Stimulated activated CD4-positive, alpha-beta T cell treated with anti-CD3 and anti-CD28 coated beads, Interleukin-2, amount 100 ng/mL, for 4 hours (primary cell): ENCODE data around the gene HMGN1.
"Not testable (repeated sequence)": the region's sequence is repeated elsewhere in the genome, so short reads cannot be mapped to it uniquely, and the experiment has no call there.

ENCODE experiments used
- DNase-seq: peaks from one replicate; pipeline ENCODE4 v3.0.0-alpha.2; 2020; ENCODE audit warnings: low read depth

HMGN1 gene, protein sequence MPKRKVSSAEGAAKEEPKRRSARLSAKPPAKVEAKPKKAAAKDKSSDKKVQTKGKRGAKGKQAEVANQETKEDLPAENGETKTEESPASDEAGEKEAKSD

DNA sequence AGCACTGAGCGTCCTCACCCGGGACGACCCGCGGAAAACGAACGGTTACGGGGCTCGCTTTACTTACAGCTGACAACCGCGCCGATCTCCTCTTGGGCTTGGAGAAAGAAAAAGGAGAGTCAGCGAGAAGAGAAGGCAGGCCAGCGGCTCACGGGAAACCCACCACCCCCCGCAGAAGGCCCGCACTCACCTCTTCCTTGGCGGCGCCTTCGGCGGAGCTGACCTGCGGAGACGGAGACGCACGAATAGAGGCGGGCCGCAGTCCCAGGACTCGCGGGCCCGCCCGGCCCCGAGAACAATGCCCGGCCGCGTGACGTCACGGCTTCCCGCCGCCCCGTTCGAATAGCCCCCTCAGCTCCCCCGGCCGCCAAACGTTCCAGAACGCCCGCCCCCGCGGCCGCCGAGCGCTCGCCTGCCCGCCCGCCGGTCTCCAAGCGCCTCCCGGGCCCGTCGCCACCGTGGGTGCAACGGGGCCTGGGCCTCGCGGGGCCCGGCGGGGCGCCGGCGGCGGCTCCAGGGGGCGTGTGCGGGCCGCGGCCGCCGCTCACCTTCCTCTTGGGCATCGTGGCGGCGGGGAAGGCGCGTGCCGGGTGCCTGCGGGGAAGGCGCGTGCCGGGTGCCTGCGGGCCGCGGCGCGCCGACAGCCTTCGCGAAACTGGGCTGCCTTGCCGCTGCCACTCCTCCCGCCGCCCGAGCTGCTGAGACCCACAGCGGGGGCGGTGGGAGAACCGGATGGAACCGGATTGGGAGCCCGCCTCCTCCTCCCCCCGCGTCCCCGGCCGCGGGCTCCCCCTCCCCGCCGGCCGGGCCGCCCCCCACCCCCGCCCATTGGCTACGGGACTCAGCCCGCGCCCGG, at the start of gene HMGN1:
Gene HMGN1, minus strand, starts transcription at position 734 of the 856 bp plus-strand sequence. Its CDS starts 171 bp downstream, at position 563.
- DNase-seq: peak; percentile 86

DNA sequence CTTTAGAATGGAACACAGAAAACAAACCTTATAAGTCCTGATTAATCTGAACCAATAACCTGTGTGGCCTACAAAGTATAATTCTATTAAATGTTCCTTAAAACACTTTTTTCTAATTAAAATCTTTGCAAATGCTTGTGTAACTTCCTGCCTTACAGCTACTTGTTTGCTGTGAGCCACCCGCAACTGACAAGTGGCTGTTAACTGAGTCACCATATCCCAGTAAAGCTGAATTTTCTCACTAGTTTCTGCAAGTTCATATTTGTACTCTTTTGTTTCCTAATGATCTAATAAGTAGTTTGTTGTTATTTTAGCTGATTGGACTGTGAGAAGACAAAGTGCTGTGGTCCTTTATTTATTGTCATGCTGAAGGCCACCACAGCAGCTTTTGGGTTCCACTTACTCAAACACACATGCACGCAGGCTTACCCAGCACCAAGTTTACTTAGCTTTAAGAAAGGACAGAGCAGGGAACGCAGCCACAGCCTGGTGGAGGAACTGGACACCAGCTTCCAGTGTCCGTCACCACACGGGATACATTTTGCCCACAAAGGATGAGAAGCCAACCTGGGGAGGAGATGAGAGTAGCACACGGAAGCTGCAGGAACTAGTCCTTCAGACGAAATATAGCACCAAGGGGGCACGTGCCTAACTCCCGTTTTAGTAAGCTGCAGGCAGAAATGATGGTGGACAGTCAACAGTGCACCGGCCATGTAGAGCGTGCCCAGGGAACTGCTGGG, 48.9 kb upstream of the HMGN1 start:
- DNase-seq: no peak

DNA sequence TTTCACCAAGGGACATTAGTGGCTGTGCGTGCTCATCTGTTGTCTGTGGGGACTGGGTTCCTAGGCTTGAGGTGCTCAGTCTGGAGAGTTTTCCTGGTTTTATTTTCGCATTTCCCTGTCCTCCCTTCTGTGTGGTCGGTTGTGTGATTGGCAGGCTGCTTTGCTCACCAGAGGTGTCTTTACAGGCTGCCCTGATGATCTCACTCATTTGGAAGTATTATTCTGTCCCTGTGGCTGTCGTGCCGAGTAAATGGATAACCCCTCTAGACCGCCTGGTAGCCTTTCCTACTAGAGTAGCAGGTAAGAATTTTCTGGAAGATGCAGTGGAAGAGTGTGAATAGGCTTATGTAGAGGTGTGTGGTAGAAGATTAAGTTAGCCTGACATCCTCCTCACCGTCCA, 44.1 kb upstream of the HMGN1 start:
- DNase-seq: no peak

DNA sequence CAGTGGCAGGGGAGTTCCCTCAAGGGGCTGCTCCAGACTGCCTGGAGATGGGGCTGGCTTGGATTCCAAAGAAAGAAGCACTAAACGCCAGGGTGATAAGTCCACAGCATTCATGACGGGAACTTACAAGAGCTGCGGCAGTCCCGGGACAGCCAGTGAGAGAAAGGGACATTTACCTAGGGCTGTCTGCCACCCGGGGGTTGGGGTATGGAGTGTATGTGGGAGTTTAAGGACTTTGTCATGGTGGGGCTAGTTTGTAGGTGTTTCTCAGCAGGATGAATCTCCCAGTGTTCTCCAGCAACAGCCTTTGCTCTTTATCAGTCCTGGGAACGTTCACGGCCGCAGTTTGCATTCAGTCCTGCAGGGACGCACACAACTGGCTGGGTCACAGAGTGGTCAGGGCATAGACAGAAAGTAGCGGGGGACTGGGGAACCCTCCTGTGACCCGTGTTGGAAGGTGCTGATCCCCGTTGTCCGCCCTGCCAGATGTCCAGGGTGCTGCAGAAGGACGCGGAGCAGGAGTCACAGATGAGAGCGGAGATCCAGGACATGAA, 41.4 kb upstream of the HMGN1 start:
- DNase-seq: no peak

DNA sequence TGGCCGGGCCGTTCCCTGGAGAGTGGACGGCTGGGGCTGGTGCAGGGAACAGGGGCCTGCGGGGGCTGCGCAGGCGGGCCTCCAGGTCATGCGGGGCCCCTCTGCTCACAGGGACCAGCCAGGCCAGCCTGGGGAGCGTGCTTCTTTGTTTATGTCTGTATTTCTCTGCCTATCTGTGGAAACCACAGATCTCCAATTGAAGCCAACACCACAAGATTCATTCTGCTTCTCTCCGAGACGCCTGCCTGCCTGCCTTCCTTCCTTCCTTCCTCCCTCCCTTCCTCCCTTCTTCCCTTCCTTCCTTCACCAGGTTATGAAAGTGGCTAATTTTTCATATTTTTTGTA, 39.9 kb upstream of the HMGN1 start:
- no peak for DNase-seq

DNA sequence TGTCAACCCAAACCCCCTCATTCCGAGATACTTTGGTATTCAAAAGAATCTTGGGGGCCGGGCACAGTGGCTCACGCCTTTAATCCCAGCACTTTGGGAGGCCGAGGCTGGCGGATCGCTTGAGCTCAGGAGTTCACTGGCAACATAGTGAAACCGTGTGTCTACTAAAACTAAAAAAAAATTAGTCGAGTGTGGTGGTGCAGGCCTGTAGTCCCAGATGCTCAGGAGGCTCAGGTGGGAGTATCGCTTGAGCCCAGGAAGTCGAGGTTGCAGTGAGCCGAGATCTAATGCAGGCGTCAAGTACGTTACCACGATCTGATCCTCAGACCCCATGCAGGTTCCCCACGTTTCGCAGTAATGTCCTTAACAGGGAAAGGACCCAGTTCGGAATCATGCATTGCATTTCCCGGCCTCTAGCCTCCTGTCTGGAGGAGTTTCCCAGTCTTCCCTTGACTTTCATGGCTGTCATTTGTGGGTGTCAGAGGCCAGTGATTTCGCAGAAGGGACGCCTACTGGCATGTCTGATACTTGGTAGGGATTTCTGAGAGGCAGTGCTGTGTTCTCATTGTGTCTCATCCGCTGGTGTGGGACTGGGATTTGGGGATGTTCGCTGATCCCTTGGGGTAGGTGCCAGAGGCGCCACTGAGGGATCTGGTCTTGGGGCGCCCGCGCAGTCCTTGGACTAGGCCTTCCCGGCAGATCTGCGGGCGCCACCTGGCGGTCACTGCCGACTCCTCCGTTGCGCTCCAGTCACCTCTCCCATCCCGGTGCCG, 39.3 kb upstream of the HMGN1 start:
- peak; percentile 81 for DNase-seq

DNA sequence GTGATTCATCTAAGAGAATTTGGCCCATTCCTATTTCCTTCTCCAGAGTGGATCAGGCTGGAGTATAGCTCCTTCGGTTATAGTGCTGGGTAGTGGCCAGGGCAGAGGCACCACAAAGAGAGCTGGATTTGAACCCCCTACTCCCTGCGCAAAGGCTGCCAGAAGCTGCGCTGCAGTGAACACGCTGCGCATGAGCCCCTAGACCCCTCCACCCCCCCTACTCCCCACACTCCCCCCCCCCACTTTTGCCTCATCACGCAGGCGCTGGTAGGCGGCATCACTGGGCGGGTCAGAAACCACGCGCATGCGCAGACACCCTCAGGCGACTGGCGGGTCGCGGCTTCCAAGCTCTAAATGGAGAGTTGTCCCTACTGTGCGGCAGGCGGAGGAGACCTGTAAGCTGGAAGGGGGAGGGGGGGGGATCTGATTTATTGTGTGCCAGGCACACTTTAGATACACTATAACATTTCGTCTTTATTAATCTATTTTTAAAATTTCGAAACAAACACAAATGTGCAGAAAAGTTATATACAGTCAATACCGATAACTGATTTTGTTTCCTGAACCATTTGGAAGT, 38.7 kb upstream of the HMGN1 start:
- DNase-seq: peak; percentile 87

DNA sequence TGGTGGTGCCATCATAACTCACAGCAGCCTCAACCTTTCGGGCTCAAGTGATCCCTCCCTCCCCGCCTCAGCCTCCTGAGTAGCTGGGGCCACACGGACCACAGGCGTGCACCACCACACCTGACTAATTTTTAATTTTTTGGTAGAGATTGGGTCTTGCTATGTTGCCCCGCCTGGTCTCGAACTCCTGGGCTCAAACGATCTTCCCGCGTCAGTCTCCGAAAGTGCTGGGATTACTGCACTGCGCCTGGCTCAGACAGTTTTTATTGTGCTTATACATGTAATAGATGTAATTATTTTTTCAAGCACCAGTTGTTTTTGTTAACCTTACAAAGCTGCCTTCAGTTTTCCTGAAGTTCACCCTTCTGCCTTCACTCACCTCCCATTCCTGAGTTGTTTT, 38.0 kb upstream of the HMGN1 start:
- no peak for DNase-seq

DNA sequence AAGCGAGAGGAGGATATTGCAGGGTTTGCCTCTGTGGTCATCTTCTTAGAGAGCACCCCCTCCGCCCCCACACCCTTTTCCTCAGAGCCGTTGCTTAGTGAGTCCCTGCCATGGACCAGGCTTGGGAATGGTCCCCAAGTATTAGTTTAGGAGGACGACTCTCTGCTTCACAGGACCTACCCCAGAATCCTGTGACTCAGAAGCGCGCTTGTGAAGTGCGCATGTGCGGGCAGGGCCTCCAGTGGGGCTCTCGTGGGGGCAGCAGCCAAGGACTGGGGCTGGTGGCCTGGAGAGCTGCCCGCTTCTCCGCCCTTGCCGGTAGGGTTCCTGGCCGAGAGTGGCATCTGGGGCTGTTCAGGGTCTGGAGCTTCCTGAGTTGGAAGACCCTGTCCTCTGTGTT, 37.3 kb upstream of the HMGN1 start:
- no peak for DNase-seq

DNA sequence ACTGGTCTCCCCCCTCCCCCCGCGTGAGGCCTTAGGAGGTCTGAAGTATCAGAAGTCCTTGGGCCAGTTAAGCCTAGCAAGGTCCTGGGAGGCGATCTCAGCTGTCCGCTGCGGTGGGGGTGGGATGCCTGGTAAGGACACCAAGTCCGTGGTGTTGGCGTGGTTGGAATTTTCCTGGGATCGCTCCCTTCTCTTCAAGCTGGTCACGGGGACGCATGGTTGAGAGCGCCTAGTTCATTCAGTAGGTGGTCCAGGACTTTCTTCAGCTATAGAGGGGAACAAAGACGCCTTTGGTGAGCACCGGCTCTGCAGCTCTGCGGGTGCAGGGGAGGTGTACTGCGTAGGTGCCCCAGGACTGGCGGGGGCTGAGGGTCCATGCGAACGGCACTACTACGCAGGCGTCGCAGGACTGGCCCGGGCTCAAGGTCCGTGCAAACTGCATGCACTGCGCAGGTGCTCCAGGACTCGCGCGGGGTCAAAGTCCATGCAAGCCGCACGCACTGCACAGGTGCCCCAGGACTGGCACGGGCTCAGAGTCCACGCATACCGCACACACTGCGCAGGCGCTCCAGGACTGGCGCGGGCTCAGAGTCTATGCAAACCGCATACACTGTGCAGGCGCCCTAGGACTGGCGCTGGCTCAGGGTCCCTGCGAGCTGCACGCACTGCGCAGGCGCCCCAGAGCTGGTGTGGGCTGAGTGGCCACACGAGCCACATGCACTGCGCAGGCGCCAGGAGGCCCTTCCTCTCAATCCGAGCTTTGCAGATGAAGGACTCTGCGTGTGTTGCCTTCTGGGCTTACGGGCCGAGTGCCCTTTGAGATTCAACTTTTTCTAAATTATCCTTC, 36.6 kb upstream of the HMGN1 start:
- DNase-seq: peak; percentile 20

DNA sequence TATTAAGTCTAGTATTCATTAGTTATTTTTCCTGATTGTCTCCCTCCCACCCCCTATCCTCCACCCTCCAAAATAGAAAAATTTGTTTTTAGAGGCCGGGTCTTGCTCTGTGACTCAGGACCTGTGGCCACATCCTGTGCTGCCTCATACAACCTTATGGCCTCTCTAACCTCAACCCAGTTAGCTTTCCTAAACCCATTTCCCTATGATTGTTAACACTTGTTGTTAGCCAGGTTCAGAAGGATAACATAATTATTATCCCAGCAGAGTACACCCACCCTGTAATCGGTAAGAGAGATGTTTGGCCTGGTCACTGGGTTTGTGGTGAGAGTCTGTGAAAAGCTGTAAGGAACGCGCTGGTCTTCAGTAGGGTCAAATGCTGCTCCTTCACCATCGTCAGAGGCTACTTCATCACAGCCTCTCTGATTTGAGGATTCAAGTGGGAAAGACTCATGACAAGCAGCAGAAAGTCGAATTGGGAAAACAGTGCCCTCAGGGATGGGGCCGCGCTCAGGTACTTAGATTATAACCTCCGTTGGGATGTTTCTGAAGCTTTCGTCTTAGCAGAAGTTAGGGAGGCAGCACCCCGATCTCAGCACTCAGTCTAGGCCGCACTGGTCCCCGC, 35.9 kb upstream of the HMGN1 start:
- DNase-seq: no peak

DNA sequence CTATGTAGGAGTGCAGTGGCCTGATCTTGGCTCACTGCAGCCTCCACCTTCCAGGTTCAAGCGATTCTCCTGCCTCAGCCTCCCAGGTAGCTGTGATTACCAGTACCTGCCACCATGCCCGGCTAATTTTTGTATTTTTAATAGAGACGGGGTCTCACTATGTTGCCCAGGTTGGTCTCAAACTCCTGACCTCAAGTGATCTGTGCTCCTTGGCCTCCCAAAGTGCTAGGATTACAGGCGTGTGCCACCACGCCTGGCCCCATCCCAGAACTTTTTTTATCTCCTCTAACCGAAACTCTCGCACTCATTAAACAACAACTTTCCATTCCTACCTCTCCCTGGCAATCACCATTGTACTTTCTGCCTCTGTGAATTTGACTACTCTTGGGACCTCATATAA, 33.2 kb upstream of the HMGN1 start:
- not testable (repeated sequence) for DNase-seq

DNA sequence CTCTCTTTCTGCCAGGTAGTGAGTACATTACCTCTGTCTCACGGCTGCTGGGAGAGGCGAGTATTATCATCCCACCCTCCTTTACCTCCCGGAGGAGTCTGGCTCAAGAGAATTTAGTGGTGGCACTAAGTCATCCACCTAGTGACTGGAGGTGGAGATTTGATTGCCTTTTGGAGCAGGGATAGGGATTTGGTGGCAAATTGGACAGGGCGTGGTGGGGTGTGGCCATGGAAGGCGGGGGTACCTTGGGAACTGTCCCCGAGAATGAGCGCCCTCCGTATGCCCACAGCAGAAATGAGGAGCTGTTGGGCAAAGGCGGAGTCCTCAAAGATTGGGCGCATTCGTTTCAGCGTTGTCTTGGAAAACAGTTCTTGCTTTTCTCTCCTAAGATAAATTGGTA, 32.1 kb upstream of the HMGN1 start:
- no peak for DNase-seq

DNA sequence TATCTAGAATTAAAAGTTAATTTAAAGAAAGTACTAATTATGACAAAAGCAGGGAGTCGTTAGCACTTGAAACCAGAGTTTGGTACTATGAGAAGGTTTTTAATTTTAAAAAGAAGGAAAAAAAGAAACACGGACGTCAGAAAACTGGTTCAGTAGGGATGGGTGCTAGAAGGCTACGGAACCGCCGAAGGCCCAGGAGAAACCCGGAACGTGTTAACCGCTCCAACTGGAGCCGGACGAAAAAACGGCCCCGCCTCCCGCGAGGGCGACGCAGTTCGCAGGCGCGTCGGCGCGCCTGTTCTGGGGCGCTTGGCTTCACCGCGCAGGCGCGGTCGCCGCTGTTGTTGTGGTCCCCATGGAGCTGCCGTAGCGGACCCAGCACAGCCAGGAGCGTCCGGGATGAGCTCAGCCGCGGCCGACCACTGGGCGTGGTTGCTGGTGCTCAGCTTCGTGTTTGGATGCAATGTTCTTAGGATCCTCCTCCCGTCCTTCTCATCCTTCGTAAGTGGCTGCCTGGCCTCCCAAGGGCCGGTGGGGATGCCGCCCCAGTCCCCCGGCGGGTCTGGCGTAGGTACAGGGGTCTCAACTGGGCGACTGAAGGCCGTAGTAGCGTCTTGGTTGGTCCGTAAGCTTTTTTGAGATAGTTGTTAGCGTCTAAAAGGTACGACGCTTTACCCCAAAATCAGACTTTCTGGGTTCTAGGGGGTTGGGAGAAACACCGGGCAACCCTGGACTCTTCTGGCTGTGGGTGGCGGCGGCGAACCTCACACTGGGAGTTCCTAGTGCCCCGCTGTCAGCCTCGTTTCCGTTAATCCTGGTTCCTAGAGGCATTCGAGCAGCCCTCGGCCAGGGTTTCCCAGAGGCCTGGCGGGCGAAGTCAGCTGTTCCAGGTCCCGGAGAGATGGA, 31.4 kb upstream of the HMGN1 start:
- DNase-seq: peak; percentile 77

DNA sequence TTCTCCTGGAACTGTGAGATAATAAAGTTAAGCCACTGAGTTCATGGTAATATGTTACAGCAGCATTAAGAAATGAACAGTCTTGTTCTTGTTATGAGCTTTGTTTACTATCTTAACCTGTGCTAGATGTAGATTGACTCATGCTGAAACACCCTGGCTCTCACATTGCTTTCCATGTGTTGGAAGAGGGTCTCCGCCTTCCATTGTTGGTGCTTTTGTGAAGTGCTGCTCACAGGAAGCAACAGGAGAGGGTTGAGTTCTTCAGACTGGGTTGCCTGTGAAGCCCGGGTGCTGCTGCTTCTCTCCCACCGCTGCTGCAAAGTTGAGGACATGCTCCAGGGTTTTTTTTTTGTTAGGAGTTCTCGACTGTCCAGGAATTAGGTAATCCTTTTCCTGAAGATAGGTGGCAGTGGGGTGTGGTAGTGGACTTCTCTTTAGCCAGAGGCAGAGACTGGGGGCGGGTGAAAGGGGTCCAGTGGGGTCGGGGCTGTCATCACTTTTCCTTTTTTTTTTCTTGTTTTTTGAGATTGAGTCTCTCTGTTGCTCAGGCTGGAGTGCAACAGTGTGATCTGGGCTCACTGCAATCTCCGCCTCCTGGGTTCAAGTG, 28.7 kb upstream of the HMGN1 start:
- no peak for DNase-seq

DNA sequence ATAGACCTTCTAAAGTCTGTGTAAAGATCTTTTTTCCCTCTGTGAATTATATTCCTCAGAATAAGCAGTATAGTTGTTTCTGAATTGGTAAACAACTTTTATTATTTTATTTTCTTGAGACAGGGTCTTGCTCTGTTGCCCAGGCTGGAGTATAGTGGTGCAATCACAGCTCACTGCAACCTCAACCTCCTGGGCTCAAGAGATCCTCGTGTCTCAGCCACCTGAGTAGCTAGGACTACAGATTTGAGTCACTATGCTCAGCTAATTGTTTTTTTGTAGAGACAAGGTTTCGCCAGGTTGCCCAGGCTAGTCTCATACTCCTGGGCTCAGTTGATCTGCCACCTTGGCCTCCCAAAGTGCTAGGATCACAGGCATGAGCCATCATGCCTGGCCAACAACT, 26.6 kb upstream of the HMGN1 start:
- no peak for DNase-seq

DNA sequence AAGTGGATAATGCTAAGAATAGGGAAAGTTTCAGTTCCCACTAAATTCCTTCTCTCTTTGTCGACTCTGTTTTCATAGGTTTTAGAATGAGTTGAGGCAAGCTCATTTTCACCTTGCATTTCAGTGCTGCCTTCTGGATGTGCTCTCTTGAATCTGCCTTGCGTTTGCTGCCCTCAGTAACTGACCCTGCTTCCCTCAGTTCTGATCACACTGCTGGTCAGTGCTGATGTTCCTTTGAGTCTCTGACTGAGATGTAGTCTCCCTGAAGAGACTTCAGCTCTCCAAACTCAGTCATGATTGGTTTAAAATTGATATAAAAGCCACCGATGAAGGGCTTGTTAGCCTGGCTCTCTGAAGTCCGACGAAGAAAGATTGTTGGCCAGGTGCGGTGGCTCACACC, 25.2 kb upstream of the HMGN1 start:
- no peak for DNase-seq

DNA sequence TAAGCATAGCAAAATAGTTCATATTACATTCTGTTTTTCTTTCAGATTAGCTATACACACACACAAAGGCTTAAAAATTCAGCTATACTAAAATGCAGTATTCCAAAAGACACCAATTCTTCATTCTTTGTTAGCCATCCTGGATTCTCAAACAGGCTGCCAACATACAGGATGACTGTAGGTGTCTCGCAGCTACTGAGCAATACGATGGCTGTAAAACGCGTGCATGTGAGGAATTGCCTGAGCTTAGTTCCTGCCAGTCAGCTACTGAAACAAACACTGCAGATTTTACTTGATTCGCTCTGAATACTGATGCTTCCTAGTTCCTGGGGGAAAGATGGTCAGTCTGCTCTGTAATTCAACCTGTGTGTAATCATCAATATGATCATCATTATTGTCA, 24.7 kb upstream of the HMGN1 start:
- no peak for DNase-seq

DNA sequence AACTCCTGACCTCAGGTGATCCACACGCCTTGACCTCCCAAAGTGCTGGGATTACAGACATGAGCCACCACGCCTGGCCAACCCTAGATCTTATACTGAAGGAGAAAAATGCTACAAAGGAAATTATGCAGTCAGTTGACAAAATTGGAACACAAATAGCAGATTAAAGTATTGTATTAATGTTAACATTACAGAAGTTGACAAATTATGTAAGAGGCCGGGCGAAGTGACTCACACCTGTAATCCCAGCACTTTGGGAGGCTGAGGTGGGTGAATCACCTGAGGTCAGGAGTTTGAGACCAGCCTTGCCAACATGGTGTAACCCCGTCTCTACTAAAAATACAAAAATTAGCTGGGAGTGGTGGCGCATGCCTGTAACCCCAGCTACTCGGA, 21.0 kb upstream of the HMGN1 start:
- DNase-seq: not testable (repeated sequence)
